GM23338 (cell line): Measurements from ENCODE around the gene KDM7A. TPM values are rescaled to one million over a fixed set of nuclear protein-coding genes. Genes with fewer than 3 reads are reported as not detected.

Experiments
- ATAC-seq: fragments of 200-7000 bp; cut with Tn5 transposase; 3 replicates; pipeline ENCODE4 v1.9.1; 2020
- DNase-seq: peaks from one replicate; pipeline ENCODE4 v3.0.0-alpha.2; 2015; ENCODE audit warnings: low spot score
- H2AFZ ChIP-seq: fragments of 200-600 bp; sonication (generic); 2 replicates; pipeline ENCODE4 v1.8.0; 2016; ENCODE audit warnings: antibody characterized with exemption, mild to moderate bottlenecking, moderate library complexity
- H3F3A ChIP-seq: fragments of 200-600 bp; sonication (generic); replicated peaks from 2 replicates; pipeline ENCODE4 v1.8.0; 2017; ENCODE audit warnings: antibody characterized with exemption, mixed run types, low read depth
- H3K27ac ChIP-seq: fragments of 200-600 bp; sonication (generic); 2 replicates; pipeline ENCODE4 v1.6.1; 2016; ENCODE audit warnings: low read depth
- H3K27me3 ChIP-seq: fragments of 200-600 bp; sonication (generic); 2 replicates; pipeline ENCODE4 v1.8.0; 2016; ENCODE audit warnings: mild to moderate bottlenecking, mixed run types, moderate library complexity; ENCODE audit not compliant: insufficient read depth
- H3K36me3 ChIP-seq: fragments of 200-600 bp; sonication (generic); 2 replicates; pipeline ENCODE4 v1.8.0; 2016; ENCODE audit warnings: mild to moderate bottlenecking; ENCODE audit not compliant: insufficient read depth
- H3K4me1 ChIP-seq: fragments of 200-600 bp; sonication (generic); 2 replicates; pipeline ENCODE4 v1.8.0; 2016; ENCODE audit warnings: mild to moderate bottlenecking, moderate library complexity; ENCODE audit not compliant: insufficient read depth
- H3K4me2 ChIP-seq: fragments of 200-600 bp; sonication (generic); 2 replicates; pipeline ENCODE4 v1.7.1; 2017; ENCODE audit warnings: mixed run types
- H3K4me3 ChIP-seq: fragments of 200-600 bp; sonication (generic); 2 replicates; pipeline ENCODE4 v1.6.1; 2016; ENCODE audit warnings: mixed run types
- H3K79me2 ChIP-seq: fragments of 200-600 bp; sonication (generic); replicated peaks from 2 replicates; pipeline ENCODE4 v1.8.0; 2017; ENCODE audit warnings: mild to moderate bottlenecking; ENCODE audit not compliant: insufficient read depth
- H3K9me2 ChIP-seq: fragments of 200-600 bp; sonication (generic); 2 replicates; pipeline ENCODE4 v1.8.0; 2017; ENCODE audit not compliant: insufficient read depth
- H4K20me1 ChIP-seq: fragments of 200-600 bp; sonication (generic); replicated peaks from 2 replicates; pipeline ENCODE4 v1.8.0; 2017; ENCODE audit warnings: mild to moderate bottlenecking; ENCODE audit not compliant: insufficient read depth
- H3K27ac Mint-ChIP-seq: 2 replicates; pipeline ENCODE4 v1.8.0; 2020; ENCODE audit warnings: inconsistent platforms, mild to moderate bottlenecking, moderate library complexity, mixed read lengths
- H3K27me3 Mint-ChIP-seq: 3 replicates; pipeline ENCODE4 v1.8.0; 2022; ENCODE audit warnings: low read depth, mild to moderate bottlenecking, moderate library complexity, mixed read lengths, inconsistent platforms; ENCODE audit not compliant: insufficient read depth, poor library complexity
- H3K36me3 Mint-ChIP-seq: 3 replicates; pipeline ENCODE4 v1.8.0; 2021; ENCODE audit warnings: low read depth, mild to moderate bottlenecking, inconsistent platforms, moderate library complexity, mixed read lengths
- H3K4me1 Mint-ChIP-seq: 3 replicates; pipeline ENCODE4 v1.8.0; 2020; ENCODE audit warnings: mild to moderate bottlenecking, inconsistent platforms, mixed read lengths
- H3K4me3 Mint-ChIP-seq: 3 replicates; pipeline ENCODE4 v1.8.0; 2021; ENCODE audit warnings: moderate library complexity, mild to moderate bottlenecking, inconsistent platforms, mixed read lengths
- H3K9me3 Mint-ChIP-seq: 3 replicates; pipeline ENCODE4 v1.8.0; 2020; ENCODE audit warnings: moderate library complexity, mild to moderate bottlenecking, inconsistent platforms, mixed read lengths
- CTCF ChIP-seq, 2 experiments: fragments of 200-600 bp in 1 of 2; sonication (generic) in 1 of 2; conservative IDR thresholded peaks; 2 replicates each; pipeline versions ENCODE4 v1.5.1 to v1.6.1; 2016 to 2017; ENCODE audit warnings: antibody characterized with exemption in 2 of 2, low read depth in 2 of 2, mild to moderate bottlenecking in 2 of 2, moderate library complexity in 1 of 2
- ETS1 ChIP-seq: IDR thresholded peaks from 2 replicates; pipeline ENCODE4 v1.6.1; 2016; ENCODE audit warnings: antibody characterized with exemption
- EZH2 ChIP-seq: fragments of 200-600 bp; sonication (generic); IDR thresholded peaks from one replicate; pipeline ENCODE4 v1.8.0; 2017; ENCODE audit warnings: antibody characterized with exemption, mild to moderate bottlenecking, low read depth; ENCODE audit not compliant: unreplicated experiment
- EZH2phosphoT487 ChIP-seq: fragments of 200-600 bp; sonication (generic); IDR thresholded peaks from one replicate; pipeline ENCODE4 v1.8.1; 2018; ENCODE audit warnings: antibody characterized with exemption; ENCODE audit not compliant: unreplicated experiment
- NANOG ChIP-seq: IDR thresholded peaks from 2 replicates; pipeline ENCODE4 v1.6.1; 2016; ENCODE audit warnings: antibody characterized with exemption, borderline replicate concordance
- POLR2AphosphoS5 ChIP-seq: IDR thresholded peaks from 2 replicates; pipeline ENCODE4 v1.6.1; 2016; ENCODE audit warnings: antibody characterized with exemption, low read depth
- REST ChIP-seq: IDR thresholded peaks from one replicate; pipeline ENCODE4 v1.6.1; 2018; ENCODE audit warnings: antibody characterized with exemption; ENCODE audit not compliant: unreplicated experiment
- ZNF331 ChIP-seq: fragments of 250-450 bp; sonication (Bioruptor Pico); IDR thresholded peaks from 2 replicates; pipeline ENCODE4 v1.5.0; 2020; ENCODE audit warnings: low read depth, mild to moderate bottlenecking, moderate library complexity
- ZNF462 ChIP-seq: fragments of 250-450 bp; sonication (Bioruptor Pico); IDR thresholded peaks from 2 replicates; pipeline ENCODE4 v1.5.0; 2020; ENCODE audit warnings: mild to moderate bottlenecking, moderate library complexity
- polyA plus RNA-seq: library from polyadenylated mRNA; unstranded; fragments of >200 nt; fragmentation: Nextera tagmentation; extraction: Ambion mirVana; gene quantifications from 2 replicates; pipeline ENCODE4 v1.2.1, GENCODE V29; 2016
- total RNA-seq: library from RNA; depleted of rRNA; stranded (reverse); fragments of >200 nt; shearing (Covaris generic); gene quantifications from 2 replicates; pipeline ENCODE4 v1.2.3, GENCODE V29; 2014

KDM7A gene
- total and polyA plus RNA-seq, 2 experiments from 2014 or later: 2.3 to 10.8 TPM

GRCh38 chr7:140192176-140192575 is 15.4 kb upstream of the KDM7A start (continued):
- TF ChIP-seq REST: no peak
- no peak for TF ChIP-seq EZH2phosphoT487

GRCh38 chr7:140190588-140190987 is 13.8 kb upstream of the KDM7A start:
- Histone ChIP-seq H3K27ac (no peak overlapping the region), H3K4me1 (no peaks in the 10 kb centered on the region), H3K4me3 (no peak overlapping the region), H3K9me2 (no peaks in the 10 kb centered on the region; the same call in 1 of the 2 replicates), H4K20me1 (no peaks in the 10 kb centered on the region), H3K27me3 (no peaks in the 10 kb centered on the region), H2AFZ (no peak overlapping the region), H3F3A (no peaks in the 10 kb centered on the region), H3K79me2 (no peaks in the 10 kb centered on the region), H3K36me3 (no peaks in the 10 kb centered on the region), H3K4me2 (no peak overlapping the region)
- no peak for ATAC-seq
- DNase-seq: no peak
- H3K27me3 Mint-ChIP-seq: no peaks in the 10 kb centered on the region
- peaks cover 12% of the 10 kb centered on the region for H3K4me1 Mint-ChIP-seq
- H3K36me3 Mint-ChIP-seq: no peaks in the 10 kb centered on the region
- H3K4me3 Mint-ChIP-seq: no peak overlapping the region
- no peak overlapping the region for H3K27ac Mint-ChIP-seq
- no peaks in the 10 kb centered on the region; the same call in 2 of the 3 replicates for H3K9me3 Mint-ChIP-seq
- TF ChIP-seq CTCF (conservative IDR thresholded peaks at IDR 0.05; ENCODE audit: low read depth in 2 of 2): no peak
- no peak for TF ChIP-seq ZNF331 (CRISPR knock-in tag)
- TF ChIP-seq REST: no peak
- TF ChIP-seq NANOG: no peak
- no peak for TF ChIP-seq POLR2AphosphoS5
- TF ChIP-seq EZH2: no peak
- no peak for TF ChIP-seq ETS1
- TF ChIP-seq ZNF462 (CRISPR knock-in tag): no peak
